K562 (cell line): ENCODE measurements around the gene DNALI1. TPM values are rescaled to one million over a fixed set of nuclear protein-coding genes. Genes with fewer than 3 reads are reported as not detected.
A peak's percentile ranks its signal among the peaks of the same experiment; 100 is the strongest.

Experiments used
- ETV5 ChIP-seq: sonication (generic); formaldehyde crosslinking; IDR thresholded peaks from 2 replicates; pipeline ENCODE4 v1.4.0; 2020; ENCODE audit warnings: low read depth, mild to moderate bottlenecking, missing genetic modification reagents
- GABPB2 ChIP-seq: fragments of 250-450 bp; sonication (Bioruptor Pico); conservative IDR thresholded peaks from 2 replicates; pipeline ENCODE4 v1.5.1; 2021; ENCODE audit warnings: mild to moderate bottlenecking
- RBFOX2 ChIP-seq: fragments of 200-400 bp; formaldehyde crosslinking; IDR thresholded peaks from 2 replicates; pipeline ENCODE4 v1.6.1; 2017; ENCODE audit warnings: low read depth, mild to moderate bottlenecking, low read length, moderate library complexity
- SMAD1 ChIP-seq: fragments of 150-350 bp; IDR thresholded peaks from 2 replicates; pipeline ENCODE4 v1.6.1; 2014; ENCODE audit warnings: low read length, low read depth; ENCODE audit not compliant: partially characterized antibody
- SMC3 ChIP-seq: conservative IDR thresholded peaks from 2 replicates; pipeline ENCODE4 v1.6.1; 2011; ENCODE audit warnings: low read depth, low read length, improper control_type of control experiment; ENCODE audit not compliant: insufficient read depth
- ZNF282 ChIP-seq: sonication (generic); formaldehyde crosslinking; IDR thresholded peaks from 2 replicates; pipeline ENCODE4 v1.8.1; 2023; ENCODE audit warnings: missing genetic modification reagents
- polyA plus RNA-seq, 8 experiments: library from polyadenylated mRNA; depleted of rRNA in 4 of 8; stranded (reverse) in 5 of 8; unstranded in 3 of 8; fragments of >200 nt; fragmentation: Nextera tagmentation in 2 of 8; fragmentation: Illumina TruSeq in 1 of 8; extraction: Ambion mirVana in 2 of 8; extraction: Trizol in 1 of 8; gene quantifications; 2 replicates each; pipeline versions ENCODE4 v1.2.1 to v1.2.3, GENCODE V29; 2011 to 2014; ENCODE audit warnings: inconsistent platforms in 1 of 8, missing spikeins in 1 of 8
- total RNA-seq, 7 experiments: library from RNA; depleted of rRNA in 6 of 7; stranded (reverse); fragments of >200 nt in 6 of 7; fragmentation: Illumina TruSeq in 2 of 7; extraction: Trizol in 2 of 7; gene quantifications; 2 replicates each; pipeline versions ENCODE4 v1.2.1 to v1.2.3, GENCODE V29; 2011 to 2021; ENCODE audit warnings: low replicate concordance in 1 of 7
- TF ChIP-seq, protein P1 (sequence below): fragments of 450-650 bp; IDR thresholded peaks from 2 replicates; pipeline ENCODE4 v1.6.1; 2016; ENCODE audit warnings: mild to moderate bottlenecking, moderate library complexity
- TF ChIP-seq, protein P2 (sequence below): fragments of 450-650 bp; IDR thresholded peaks from 2 replicates; pipeline ENCODE4 v1.6.1; 2014; ENCODE audit warnings: low read depth, mild to moderate bottlenecking, moderate library complexity, borderline replicate concordance
- TF ChIP-seq, protein P3 (sequence below): sonication (generic); formaldehyde crosslinking; IDR thresholded peaks from 2 replicates; pipeline ENCODE4 v1.4.0; 2020; ENCODE audit warnings: mild to moderate bottlenecking, missing genetic modification reagents

The DNALI1 gene
- total and polyA plus RNA-seq, 9 of the 15 experiments (the other 6 are each of a cell fraction or from before 2014, with no cell fraction given): 0.87 to 5.6 (median 1.2) TPM

DNA sequence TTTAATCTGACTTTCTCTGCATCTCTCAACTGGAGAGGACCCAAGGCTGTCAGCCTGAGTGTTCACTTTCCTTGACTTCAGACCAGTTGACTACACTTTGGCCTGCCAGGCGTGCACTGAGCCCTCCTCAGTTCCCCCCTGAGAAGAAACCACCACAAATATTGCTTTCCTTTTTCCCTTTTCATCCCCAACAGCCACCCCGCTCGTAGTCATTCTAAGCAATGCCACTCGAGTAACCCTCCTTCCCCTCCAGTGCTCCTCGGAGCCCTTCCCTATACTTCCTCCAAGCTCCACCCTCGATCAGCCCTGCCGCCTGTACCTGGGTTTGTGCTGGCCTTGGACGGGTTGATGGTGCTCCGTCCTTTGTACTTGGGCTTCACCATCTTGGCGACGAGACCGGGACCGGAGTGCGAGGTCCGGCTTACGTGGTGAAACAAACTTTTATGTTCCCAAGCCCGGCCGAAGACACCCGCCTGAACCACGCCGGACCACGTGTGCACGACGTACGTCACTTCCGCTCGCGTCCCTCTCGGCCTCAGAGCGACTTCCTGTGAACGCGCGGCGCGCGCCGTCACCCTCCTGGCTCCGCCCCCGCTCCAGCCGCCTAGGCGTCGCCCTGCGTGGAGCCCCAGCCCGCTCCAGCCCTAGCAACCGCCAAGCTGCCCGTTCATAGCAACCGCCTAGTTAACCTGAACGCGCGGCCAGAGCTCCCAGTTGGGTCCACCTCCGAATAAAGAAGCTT lies 38.9 kb downstream of the DNALI1 start, which contains the start of gene GNL2 (continued):
- TF ChIP-seq, protein P1, sequence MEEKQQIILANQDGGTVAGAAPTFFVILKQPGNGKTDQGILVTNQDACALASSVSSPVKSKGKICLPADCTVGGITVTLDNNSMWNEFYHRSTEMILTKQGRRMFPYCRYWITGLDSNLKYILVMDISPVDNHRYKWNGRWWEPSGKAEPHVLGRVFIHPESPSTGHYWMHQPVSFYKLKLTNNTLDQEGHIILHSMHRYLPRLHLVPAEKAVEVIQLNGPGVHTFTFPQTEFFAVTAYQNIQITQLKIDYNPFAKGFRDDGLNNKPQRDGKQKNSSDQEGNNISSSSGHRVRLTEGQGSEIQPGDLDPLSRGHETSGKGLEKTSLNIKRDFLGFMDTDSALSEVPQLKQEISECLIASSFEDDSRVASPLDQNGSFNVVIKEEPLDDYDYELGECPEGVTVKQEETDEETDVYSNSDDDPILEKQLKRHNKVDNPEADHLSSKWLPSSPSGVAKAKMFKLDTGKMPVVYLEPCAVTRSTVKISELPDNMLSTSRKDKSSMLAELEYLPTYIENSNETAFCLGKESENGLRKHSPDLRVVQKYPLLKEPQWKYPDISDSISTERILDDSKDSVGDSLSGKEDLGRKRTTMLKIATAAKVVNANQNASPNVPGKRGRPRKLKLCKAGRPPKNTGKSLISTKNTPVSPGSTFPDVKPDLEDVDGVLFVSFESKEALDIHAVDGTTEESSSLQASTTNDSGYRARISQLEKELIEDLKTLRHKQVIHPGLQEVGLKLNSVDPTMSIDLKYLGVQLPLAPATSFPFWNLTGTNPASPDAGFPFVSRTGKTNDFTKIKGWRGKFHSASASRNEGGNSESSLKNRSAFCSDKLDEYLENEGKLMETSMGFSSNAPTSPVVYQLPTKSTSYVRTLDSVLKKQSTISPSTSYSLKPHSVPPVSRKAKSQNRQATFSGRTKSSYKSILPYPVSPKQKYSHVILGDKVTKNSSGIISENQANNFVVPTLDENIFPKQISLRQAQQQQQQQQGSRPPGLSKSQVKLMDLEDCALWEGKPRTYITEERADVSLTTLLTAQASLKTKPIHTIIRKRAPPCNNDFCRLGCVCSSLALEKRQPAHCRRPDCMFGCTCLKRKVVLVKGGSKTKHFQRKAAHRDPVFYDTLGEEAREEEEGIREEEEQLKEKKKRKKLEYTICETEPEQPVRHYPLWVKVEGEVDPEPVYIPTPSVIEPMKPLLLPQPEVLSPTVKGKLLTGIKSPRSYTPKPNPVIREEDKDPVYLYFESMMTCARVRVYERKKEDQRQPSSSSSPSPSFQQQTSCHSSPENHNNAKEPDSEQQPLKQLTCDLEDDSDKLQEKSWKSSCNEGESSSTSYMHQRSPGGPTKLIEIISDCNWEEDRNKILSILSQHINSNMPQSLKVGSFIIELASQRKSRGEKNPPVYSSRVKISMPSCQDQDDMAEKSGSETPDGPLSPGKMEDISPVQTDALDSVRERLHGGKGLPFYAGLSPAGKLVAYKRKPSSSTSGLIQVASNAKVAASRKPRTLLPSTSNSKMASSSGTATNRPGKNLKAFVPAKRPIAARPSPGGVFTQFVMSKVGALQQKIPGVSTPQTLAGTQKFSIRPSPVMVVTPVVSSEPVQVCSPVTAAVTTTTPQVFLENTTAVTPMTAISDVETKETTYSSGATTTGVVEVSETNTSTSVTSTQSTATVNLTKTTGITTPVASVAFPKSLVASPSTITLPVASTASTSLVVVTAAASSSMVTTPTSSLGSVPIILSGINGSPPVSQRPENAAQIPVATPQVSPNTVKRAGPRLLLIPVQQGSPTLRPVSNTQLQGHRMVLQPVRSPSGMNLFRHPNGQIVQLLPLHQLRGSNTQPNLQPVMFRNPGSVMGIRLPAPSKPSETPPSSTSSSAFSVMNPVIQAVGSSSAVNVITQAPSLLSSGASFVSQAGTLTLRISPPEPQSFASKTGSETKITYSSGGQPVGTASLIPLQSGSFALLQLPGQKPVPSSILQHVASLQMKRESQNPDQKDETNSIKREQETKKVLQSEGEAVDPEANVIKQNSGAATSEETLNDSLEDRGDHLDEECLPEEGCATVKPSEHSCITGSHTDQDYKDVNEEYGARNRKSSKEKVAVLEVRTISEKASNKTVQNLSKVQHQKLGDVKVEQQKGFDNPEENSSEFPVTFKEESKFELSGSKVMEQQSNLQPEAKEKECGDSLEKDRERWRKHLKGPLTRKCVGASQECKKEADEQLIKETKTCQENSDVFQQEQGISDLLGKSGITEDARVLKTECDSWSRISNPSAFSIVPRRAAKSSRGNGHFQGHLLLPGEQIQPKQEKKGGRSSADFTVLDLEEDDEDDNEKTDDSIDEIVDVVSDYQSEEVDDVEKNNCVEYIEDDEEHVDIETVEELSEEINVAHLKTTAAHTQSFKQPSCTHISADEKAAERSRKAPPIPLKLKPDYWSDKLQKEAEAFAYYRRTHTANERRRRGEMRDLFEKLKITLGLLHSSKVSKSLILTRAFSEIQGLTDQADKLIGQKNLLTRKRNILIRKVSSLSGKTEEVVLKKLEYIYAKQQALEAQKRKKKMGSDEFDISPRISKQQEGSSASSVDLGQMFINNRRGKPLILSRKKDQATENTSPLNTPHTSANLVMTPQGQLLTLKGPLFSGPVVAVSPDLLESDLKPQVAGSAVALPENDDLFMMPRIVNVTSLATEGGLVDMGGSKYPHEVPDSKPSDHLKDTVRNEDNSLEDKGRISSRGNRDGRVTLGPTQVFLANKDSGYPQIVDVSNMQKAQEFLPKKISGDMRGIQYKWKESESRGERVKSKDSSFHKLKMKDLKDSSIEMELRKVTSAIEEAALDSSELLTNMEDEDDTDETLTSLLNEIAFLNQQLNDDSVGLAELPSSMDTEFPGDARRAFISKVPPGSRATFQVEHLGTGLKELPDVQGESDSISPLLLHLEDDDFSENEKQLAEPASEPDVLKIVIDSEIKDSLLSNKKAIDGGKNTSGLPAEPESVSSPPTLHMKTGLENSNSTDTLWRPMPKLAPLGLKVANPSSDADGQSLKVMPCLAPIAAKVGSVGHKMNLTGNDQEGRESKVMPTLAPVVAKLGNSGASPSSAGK: peak; percentile 71
- TF ChIP-seq GABPB2 (CRISPR knock-in tag) (0 out of 2 replicates have a peak, but pooled peaks have one; percentile 71), RBFOX2 (peak; percentile 99), SMC3 (no peak), ZNF282 (CRISPR knock-in tag) (no peak), SMAD1 (no peak), ETV5 (CRISPR knock-in tag) (peak; percentile 90)
- TF ChIP-seq, protein P2, sequence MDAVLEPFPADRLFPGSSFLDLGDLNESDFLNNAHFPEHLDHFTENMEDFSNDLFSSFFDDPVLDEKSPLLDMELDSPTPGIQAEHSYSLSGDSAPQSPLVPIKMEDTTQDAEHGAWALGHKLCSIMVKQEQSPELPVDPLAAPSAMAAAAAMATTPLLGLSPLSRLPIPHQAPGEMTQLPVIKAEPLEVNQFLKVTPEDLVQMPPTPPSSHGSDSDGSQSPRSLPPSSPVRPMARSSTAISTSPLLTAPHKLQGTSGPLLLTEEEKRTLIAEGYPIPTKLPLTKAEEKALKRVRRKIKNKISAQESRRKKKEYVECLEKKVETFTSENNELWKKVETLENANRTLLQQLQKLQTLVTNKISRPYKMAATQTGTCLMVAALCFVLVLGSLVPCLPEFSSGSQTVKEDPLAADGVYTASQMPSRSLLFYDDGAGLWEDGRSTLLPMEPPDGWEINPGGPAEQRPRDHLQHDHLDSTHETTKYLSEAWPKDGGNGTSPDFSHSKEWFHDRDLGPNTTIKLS: peak; percentile 94
- TF ChIP-seq, protein P3, sequence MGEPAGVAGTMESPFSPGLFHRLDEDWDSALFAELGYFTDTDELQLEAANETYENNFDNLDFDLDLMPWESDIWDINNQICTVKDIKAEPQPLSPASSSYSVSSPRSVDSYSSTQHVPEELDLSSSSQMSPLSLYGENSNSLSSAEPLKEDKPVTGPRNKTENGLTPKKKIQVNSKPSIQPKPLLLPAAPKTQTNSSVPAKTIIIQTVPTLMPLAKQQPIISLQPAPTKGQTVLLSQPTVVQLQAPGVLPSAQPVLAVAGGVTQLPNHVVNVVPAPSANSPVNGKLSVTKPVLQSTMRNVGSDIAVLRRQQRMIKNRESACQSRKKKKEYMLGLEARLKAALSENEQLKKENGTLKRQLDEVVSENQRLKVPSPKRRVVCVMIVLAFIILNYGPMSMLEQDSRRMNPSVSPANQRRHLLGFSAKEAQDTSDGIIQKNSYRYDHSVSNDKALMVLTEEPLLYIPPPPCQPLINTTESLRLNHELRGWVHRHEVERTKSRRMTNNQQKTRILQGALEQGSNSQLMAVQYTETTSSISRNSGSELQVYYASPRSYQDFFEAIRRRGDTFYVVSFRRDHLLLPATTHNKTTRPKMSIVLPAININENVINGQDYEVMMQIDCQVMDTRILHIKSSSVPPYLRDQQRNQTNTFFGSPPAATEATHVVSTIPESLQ (CRISPR knock-in tag): peak; percentile 95; the same call in 1 of the 2 replicates
